Loucy (cell line): ENCODE measurements around the gene C9.

Experiments used
- H2AFZ ChIP-seq: fragments of 200-600 bp; sonication (generic); 2 replicates; pipeline ENCODE4 v1.6.0; 2016; ENCODE audit warnings: antibody characterized with exemption, mild to moderate bottlenecking, low read length, moderate library complexity
- H3F3A ChIP-seq: fragments of 200-600 bp; 2 replicates; pipeline ENCODE4 v1.6.0; 2016; ENCODE audit warnings: antibody characterized with exemption, low read depth, mild to moderate bottlenecking
- H3K27me3 ChIP-seq: fragments of 200-600 bp; sonication (generic); 2 replicates; pipeline ENCODE4 v1.6.1; 2014; ENCODE audit warnings: low read length, mild to moderate bottlenecking; ENCODE audit not compliant: insufficient read depth, poor library complexity, severe bottlenecking
- H3K36me3 ChIP-seq: fragments of 200-600 bp; sonication (generic); 2 replicates; pipeline ENCODE4 v1.6.1; 2016; ENCODE audit warnings: low read length; ENCODE audit not compliant: insufficient read depth
- H3K4me1 ChIP-seq: fragments of 200-600 bp; sonication (generic); 2 replicates; pipeline ENCODE4 v1.5.1; 2014; ENCODE audit warnings: low read length, mild to moderate bottlenecking; ENCODE audit not compliant: insufficient read depth, poor library complexity, severe bottlenecking
- H3K4me2 ChIP-seq: fragments of 200-600 bp; sonication (generic); 2 replicates; pipeline ENCODE4 v1.6.0; 2014; ENCODE audit warnings: antibody characterized with exemption, low read length, low read depth, mild to moderate bottlenecking; ENCODE audit not compliant: poor library complexity, severe bottlenecking
- H3K4me3 ChIP-seq: fragments of 200-600 bp; sonication (generic); 2 replicates; pipeline ENCODE4 v1.5.1; 2014; ENCODE audit warnings: low read length, mild to moderate bottlenecking, mixed read lengths; ENCODE audit not compliant: poor library complexity, severe bottlenecking
- H3K79me2 ChIP-seq: fragments of 200-600 bp; sonication (generic); 2 replicates; pipeline ENCODE4 v1.6.1; 2014; ENCODE audit warnings: low read length; ENCODE audit not compliant: insufficient read depth
- H3K9ac ChIP-seq: fragments of 200-600 bp; sonication (generic); 2 replicates; pipeline ENCODE4 v1.6.0; 2014; ENCODE audit warnings: mild to moderate bottlenecking, low read depth, low read length, moderate library complexity; ENCODE audit not compliant: poor library complexity, severe bottlenecking
- H3K9me2 ChIP-seq: fragments of 200-600 bp; sonication (generic); replicated peaks from 2 replicates; pipeline ENCODE4 v1.6.1; 2016; ENCODE audit warnings: low read depth, low read length, mixed read lengths
- H3K9me3 ChIP-seq: fragments of 200-600 bp; sonication (generic); 2 replicates; pipeline ENCODE4 v1.6.1; 2014; ENCODE audit warnings: mild to moderate bottlenecking, antibody characterized with exemption, low read length, low read depth; ENCODE audit not compliant: insufficient read depth
- H4K20me1 ChIP-seq: fragments of 200-600 bp; sonication (generic); 2 replicates; pipeline ENCODE4 v1.6.0; 2014; ENCODE audit warnings: antibody characterized with exemption, low read length, mild to moderate bottlenecking; ENCODE audit not compliant: insufficient read depth, poor library complexity, severe bottlenecking
- CTCF ChIP-seq: fragments of 200-600 bp; sonication (generic); conservative IDR thresholded peaks from 2 replicates; pipeline ENCODE4 v1.5.1; 2014; ENCODE audit warnings: mild to moderate bottlenecking, antibody characterized with exemption, low read length
- EZH2phosphoT487 ChIP-seq: fragments of 200-600 bp; IDR thresholded peaks from 2 replicates; pipeline ENCODE4 v1.6.1; 2018; ENCODE audit warnings: antibody characterized with exemption, mild to moderate bottlenecking, moderate library complexity, borderline replicate concordance

C9 gene

GRCh38 chr5:39384271-39384670 is 20.0 kb upstream of the C9 start:
- Histone ChIP-seq H3F3A (no peaks in the 10 kb centered on the region), H2AFZ (no peak overlapping the region), H3K9me2 (no peaks in the 10 kb centered on the region), H3K79me2 (no peaks in the 10 kb centered on the region), H4K20me1 (no peaks in the 10 kb centered on the region), H3K4me2 (no peak overlapping the region), H3K27me3 (no peaks in the 10 kb centered on the region), H3K36me3 (no peaks in the 10 kb centered on the region), H3K4me1 (no peaks in the 10 kb centered on the region), H3K4me3 (no peak overlapping the region), H3K9me3 (no peaks in the 10 kb centered on the region), H3K9ac (no peak overlapping the region)
- TF ChIP-seq EZH2phosphoT487, result no peak
- TF ChIP-seq CTCF, result no peak

DNA sequence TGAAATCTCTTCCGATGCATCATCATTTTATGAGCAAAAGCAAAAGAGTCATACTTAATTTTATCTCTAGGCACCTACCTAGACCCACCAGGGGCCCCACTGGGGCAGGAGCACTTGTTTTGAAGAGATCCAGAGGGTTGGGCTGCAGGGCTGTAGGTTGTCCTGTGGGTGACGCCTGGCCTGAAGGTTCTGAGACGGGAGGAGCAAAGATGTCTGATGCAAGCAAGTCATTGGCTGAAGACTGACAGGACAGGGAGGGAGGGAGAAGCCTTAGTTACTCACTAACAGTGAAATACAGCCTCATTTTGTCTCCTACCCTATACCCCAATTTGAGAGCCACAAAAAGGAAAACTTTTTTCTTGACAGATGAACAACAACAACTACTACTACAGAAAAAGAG is 17.1 kb upstream of the C9 start:
- no peaks in the 10 kb centered on the region for H3K79me2 ChIP-seq
- H2AFZ ChIP-seq, result no peak overlapping the region
- no peaks in the 10 kb centered on the region for H3K27me3 ChIP-seq
- no peaks in the 10 kb centered on the region for H3F3A ChIP-seq
- no peak overlapping the region for H3K9ac ChIP-seq
- TF ChIP-seq CTCF, result no peak
- TF ChIP-seq EZH2phosphoT487, result no peak
- H3K9me3 ChIP-seq, result no peaks in the 10 kb centered on the region
- H3K4me1 ChIP-seq, result no peaks in the 10 kb centered on the region
- H3K4me3 ChIP-seq, result no peak overlapping the region
- H4K20me1 ChIP-seq, result no peaks in the 10 kb centered on the region
- no peak overlapping the region for H3K4me2 ChIP-seq
- no peaks in the 10 kb centered on the region for H3K9me2 ChIP-seq
- no peaks in the 10 kb centered on the region for H3K36me3 ChIP-seq

DNA sequence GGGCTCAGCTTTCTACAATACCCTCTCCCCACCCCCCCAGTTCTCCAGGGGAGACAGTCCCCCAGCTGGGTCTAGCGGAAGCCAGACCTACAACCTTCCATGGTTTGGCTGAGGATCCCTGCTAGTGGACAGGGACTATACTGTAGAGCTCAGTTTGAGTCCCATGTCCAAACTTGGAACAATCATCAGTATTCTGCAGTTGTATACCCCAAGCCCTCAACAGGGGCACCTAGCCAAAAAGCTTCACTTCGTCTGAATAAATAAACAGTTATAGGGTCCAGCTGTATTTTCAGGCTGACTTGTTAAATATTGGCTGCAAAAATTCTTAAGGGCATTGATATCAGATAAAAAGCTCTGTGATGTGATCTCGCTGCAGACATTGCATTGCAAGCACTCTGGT is 15.4 kb upstream of the C9 start:
- TF ChIP-seq EZH2phosphoT487 (no peak), CTCF (no peak)
- H2AFZ ChIP-seq, result no peak overlapping the region
- H3K79me2 ChIP-seq, result no peaks in the 10 kb centered on the region
- H4K20me1 ChIP-seq, result no peaks in the 10 kb centered on the region
- H3K27me3 ChIP-seq, result no peaks in the 10 kb centered on the region
- no peaks in the 10 kb centered on the region for H3K9me2 ChIP-seq
- no peak overlapping the region for H3K4me2 ChIP-seq
- no peak overlapping the region for H3K4me3 ChIP-seq
- no peaks in the 10 kb centered on the region for H3K36me3 ChIP-seq
- no peaks in the 10 kb centered on the region for H3K9me3 ChIP-seq
- no peaks in the 10 kb centered on the region for H3F3A ChIP-seq
- no peak overlapping the region for H3K9ac ChIP-seq
- no peaks in the 10 kb centered on the region for H3K4me1 ChIP-seq
